HuH-7 (cell line): ENCODE measurements around the gene ECE2.

Source experiments
- DNase-seq: peaks from one replicate; pipeline ENCODE4 v3.0.0; 2011; ENCODE audit warnings: low spot score

The ECE2 gene

DNA sequence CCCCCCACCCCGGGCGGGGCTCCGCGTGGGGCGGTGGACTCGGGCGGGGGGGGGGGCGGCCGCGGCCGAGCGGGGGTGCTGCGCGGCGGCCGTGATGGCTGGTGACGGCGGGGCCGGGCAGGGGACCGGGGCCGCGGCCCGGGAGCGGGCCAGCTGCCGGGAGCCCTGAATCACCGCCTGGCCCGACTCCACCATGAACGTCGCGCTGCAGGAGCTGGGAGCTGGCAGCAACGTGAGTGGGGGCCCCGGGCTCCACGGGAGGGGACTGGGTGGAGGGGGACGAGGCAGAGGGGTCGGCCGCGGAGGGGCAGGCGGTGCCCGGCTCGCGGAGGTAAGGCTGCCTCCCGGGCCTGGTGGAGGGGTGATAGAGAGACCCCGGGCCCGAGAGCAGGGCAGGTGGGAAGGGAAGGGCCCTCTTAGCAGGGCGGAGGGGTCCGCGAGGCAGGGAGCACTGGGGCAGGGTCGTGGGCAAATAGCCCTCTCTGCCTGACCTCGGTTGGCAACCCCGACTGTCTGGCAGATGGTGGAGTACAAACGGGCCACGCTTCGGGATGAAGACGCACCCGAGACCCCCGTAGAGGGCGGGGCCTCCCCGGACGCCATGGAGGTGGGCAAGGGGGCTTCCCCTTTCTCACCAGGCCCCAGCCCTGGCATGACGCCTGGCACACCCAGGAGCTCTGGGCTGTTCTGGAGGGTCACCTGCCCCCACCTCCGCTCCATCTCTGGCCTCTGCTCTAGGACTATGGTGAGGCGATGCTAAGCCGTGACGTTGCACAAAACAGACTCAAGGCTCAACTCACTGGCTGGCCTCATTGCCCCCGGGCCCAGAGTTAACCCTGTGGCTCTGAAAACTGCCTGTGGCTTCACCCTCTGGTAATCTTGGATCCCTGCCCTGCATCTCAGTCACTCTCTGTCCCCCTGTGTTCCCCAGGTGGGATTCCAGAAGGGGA, at the start of gene ECE2:
Gene ECE2, plus strand, starts transcription at position 62 of the 950 bp plus-strand sequence. Its CDS starts 132 bp downstream, at position 194.
- DNase-seq, result no peak

- DNase-seq, result peak; percentile 85
Measured at GRCh38 chr3:184227481-184227935, 48.3 kb upstream of the ECE2 start.

DNA sequence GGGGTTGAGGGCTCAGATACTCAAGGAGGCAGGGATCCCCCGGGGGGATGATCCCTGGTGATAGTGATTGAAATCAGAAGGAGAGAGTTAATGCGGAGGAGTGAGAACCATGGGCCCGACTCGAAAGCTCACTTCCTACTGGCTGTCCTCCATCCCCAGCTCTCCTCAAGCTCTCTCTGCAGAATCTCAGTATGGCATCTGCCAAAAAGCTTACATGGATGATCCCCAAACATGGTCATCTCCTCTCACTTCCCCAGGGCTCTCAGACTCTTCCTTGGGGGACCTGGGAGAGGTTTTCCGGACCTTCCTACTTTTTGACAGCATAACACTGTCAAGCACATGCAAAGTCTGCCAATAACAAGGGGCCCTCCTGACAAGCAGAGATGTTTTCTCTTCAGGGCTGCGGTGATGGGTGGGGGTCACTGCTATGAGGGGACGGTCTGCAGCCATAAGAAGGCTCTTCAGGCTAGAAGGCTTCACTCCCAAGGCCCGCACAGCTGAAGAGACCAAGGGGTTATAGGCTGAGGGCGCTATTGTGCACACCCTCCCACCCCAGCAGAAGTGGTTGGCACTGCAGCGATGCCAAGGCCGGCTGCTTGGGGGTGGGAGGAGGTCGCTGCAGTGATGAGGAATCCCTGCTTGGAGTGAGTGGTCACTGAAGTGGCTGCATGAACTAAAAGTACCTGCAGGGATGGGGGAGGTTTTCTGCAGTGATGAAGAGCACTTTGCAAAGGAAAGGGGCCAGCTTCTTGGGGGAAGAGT, 47.3 kb upstream of the ECE2 start:
- no peak for DNase-seq

DNA sequence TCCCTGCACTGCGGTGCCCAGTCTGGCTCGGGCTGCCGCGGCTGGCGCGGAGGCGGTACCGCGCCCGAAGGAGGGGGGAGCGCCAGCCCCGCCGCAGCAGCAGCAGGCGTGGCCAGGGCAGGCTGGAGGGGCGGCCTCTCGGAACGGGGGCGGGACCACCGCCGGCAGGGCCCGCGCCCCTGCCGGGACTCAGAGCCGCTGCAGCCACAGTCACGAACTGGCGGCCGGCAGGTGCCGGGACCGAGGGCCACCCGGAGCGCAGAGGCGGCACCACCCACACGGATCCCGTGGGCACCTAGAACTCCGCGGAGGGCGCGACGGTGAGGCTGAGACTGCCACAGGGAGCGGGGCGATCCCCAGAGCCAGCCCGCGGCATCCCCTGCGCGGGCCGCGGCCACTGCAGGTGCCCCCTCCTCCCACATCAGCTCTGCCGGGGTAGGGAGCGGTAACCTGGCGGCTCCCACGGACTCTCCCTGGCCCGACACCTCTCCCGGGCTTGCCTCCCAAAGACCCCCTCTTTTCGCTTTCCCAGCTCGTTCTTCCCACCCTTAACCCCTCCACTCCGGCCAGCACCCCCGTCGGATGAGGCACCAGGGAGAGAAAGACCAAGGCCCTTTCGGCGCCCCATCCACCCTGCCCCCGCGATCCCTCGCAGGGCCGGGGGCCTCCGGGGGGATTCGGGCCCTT, 46.3 kb upstream of the ECE2 start, which contains the start of gene VWA5B2:
Gene VWA5B2, plus strand, starts transcription at position 192 of the 687 bp plus-strand sequence. CDS start 944 bp downstream, outside the sequence.
- DNase-seq, result peak; percentile 91

DNA sequence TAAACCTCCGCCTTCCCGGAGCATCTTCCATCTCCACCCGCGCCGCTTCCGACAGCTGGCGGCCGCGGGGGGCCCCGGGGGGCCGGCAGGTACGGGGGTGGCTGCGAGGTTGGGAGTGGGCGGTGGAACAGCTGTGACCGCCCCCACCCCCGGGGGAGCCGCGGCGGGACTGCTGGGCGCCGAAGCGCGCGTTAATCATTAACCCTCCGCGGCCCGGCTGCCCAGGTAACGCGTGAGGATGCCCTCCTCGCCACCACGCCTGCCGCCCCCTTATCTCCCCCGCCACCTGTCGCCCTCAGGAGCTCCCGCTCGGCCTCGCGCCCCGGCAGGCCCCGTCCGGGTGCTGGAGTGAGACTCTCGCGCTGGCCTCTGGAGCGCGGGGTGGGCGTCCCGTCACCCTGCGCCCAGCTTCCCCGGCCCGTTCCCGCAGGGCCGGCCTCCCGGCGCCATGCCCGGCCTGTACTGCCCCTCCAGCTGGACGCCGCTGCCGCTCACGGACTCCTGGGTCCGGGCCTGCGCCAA, 45.7 kb upstream of the ECE2 start:
- peak; percentile 88 for DNase-seq

GRCh38 chr3:184230603-184231528, 45.0 kb upstream of the ECE2 start:
- DNase-seq, result no peak

- DNase-seq, result no peak
Measured at GRCh38 chr3:184231671-184232070, 44.2 kb upstream of the ECE2 start.

DNA sequence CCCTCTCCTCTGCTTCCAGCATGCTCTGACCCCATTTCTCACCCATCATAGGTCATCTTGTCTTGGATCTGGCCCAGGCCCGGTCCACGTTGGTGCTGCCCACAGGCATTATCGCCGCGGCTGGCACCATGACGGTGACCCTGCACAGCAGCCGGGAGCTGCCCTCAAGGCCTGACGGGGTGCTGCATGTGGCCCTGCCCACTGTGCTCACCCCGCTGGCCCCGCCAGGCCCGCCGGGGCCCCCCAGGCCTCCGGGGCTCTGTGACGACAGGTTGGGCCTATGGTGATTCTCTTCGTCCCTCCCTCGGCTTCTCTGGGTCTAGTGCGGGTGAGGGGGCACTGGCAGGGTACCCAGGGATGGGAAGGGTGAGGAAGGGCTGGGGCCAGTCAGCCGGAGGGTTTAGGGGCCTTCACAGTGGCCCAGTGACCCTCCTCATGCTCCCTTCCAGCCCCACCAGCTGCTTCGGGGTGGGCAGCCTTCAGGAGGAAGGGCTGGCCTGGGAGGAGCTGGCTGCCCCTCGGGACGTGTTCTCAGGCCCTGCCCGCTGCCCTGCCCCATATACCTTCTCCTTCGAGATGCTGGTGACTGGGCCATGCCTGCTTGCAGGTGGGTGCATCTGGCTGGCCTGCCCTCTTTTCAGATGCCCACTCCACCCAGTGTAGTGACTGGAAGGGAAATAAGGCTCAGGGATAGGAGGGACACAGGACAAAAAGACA, 42.5 kb upstream of the ECE2 start:
- no peak for DNase-seq

GRCh38 chr3:184234224-184234623, 41.6 kb upstream of the ECE2 start:
- DNase-seq, result no peak

GRCh38 chr3:184234671-184235380, 41.0 kb upstream of the ECE2 start:
- no peak for DNase-seq

DNA sequence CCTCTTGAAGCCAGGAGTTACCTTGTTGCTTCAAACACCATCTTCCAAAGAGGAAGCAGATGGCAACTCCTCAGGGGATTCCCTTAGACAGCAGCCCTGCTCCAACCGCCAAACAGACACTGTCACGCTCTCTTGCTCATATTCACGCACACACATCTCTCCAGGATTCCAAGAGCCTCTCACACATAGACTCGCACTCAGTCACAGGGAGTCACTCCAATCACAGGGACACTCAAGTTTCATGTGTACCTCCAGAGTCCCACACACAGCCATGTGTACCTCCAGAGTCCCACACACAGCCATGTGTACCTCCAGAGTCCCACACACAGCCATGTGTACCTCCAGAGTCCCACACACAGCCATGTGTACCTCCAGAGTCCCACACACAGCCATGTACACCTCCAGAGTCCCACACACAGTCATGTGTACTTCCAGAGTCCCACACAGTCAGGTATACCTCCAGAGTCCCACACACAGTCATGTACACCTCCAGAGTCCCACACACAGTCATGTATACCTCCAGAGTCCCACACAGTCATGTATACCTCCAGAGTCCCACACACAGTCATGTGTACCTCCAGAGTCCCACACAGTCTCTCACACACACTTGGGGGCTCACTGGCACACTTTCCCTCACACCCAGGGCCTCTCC, 40.3 kb upstream of the ECE2 start:
- no peak for DNase-seq

- DNase-seq, result no peak
Measured at GRCh38 chr3:184236033-184236410, 39.8 kb upstream of the ECE2 start.

DNA sequence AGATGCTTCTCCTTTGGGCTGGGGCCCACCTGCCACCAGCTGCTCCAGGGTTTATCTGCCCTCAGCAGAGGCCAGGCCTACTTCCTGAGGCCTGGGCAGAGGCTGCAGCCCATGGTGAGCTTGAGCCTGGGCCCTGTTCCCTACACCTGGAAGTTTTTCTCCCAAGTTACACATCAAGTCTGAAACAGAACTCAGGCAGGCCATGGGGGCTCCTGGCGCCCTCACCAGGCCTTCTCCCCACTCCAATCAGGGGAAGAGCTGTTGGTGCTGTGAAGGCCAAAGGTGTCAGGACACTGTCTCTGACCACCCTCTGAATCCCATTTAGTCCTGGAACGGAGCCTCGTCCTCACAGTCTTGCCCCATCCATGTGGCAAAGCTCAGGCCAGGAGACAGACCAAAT, 39.2 kb upstream of the ECE2 start:
- no peak for DNase-seq

DNA sequence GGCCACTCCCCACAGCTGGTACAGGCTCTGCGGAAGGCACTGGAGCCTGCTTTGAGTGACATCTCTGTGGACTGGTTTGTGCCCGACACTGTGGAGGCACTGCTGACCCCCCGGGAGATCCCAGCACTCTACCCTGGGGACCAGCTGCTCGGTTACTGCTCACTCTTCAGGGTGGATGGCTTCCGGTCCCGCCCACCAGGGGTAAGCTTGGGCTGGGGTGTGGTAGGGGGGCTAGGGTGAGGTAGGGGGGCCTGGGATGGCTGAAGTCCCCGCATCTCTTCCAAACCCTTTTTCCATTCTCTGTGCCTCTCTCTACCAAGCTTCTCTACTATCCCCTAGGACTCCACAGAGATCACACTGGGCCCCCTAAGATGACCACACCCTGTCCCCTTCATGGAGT, 38.6 kb upstream of the ECE2 start:
- no peak for DNase-seq

DNA sequence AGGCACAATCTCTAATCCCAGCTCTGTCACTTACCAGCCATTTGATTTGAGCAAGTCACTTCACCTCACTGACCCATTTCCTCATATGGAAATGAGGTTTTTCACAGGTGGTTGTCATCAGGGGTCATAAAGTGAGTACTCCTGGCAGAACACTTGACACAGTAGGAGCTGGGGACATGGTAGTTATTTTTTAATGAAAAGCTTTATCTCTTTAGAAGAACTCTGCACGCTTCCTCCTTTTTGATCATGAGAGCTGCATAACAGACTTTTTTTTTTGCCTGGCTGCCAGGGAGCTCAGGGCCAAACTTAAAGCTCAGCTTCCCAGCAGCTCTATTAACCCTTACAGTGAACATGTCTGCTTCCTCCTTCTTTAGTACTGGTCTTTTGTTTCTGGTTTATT, 38.0 kb upstream of the ECE2 start:
- no peak for DNase-seq

DNA sequence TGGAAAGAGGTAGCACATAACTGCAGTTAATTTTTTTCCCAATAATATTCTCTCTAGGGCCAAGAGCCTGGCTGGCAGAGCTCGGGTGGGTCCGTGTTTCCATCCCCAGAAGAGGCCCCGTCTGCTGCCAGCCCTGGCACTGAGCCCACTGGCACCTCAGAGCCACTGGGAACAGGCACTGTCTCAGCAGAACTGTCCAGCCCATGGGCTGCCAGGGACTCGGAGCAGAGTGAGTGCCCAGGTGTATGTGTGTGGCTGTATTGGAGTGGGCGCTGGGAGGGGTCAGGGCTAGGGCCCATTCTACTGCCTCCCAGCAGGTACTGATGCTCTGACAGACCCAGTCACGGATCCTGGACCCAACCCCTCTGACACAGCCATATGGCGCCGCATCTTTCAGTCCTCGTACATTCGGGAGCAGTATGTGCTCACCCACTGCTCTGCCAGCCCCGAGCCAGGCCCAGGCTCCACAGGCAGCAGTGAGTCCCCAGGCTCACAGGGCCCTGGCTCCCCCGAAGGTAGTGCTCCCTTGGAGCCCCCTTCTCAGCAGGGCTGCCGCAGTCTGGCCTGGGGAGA, 37.5 kb upstream of the ECE2 start:
- no peak for DNase-seq

- DNase-seq, result no peak
Measured at GRCh38 chr3:184239221-184239620, 36.6 kb upstream of the ECE2 start.

- DNase-seq, result no peak
Measured at GRCh38 chr3:184239708-184240107, 36.1 kb upstream of the ECE2 start.
